ENCODE data around the gene PDIA6. TPM values are rescaled to one million over a fixed set of nuclear protein-coding genes. Genes with fewer than 3 reads are reported as not detected.

Gene PDIA6
- total and polyA plus RNA-seq, 9 of the 15 experiments (the other 6 are each of a cell fraction or from before 2014, with no cell fraction given) = 166 to 268 (median 229) TPM

GRCh38 chr2:10738192-10738591, 74.4 kb downstream of the PDIA6 start:
- Histone ChIP-seq H3K79me2 (ENCODE audit: control insufficient read depth, insufficient read depth, low read length) (no peaks in the 10 kb centered on the region), H3K4me1 (replicated peaks in 1 of 2; ENCODE audit: control insufficient read depth in 2 of 2, insufficient read depth in 2 of 2, low read length in 2 of 2) (no peaks in the 10 kb centered on the region; a peak in 1 of 5 replicates), H3K27ac (ENCODE audit: extremely low read depth, low read depth, low read length) (no peak overlapping the region), H2AFZ (ENCODE audit: low read depth, low read length) (no peak overlapping the region), H3K9me1 (ENCODE audit: control insufficient read depth, insufficient read depth, low read length) (peaks cover 3% of the 10 kb centered on the region), H3K9ac (ENCODE audit: insufficient read depth in 1 of 2, low read depth in 2 of 2, low read length in 2 of 2) (no peak overlapping the region), H3K27me3 (ENCODE audit: control insufficient read depth in 2 of 2, insufficient read depth in 2 of 2, low read length in 2 of 2) (peaks cover 41 to 75% of the 10 kb centered on the region in 2 experiments), H3K4me3 (no peak overlapping the region), H4K20me1 (replicated peaks; ENCODE audit: control insufficient read depth, insufficient read depth, low read length) (no peaks in the 10 kb centered on the region; the same call in 1 of the 2 replicates), H3K9me3 (replicated peaks; ENCODE audit: control insufficient read depth, insufficient read depth, low read depth, low read length) (no peaks in the 10 kb centered on the region), H3K4me2 (ENCODE audit: insufficient read depth, low read length) (no peak overlapping the region), H3K36me3 (ENCODE audit: control insufficient read depth, insufficient read depth, low read length) (no peaks in the 10 kb centered on the region)
- ChIA-PET POLR2A (no interaction called here), CTCF (ENCODE audit: low intra/inter-chr PET ratio) (no interaction called here)
- ATAC-seq (no peak), FAIRE-seq (no peak), DNase-seq (ENCODE audit: extremely low read depth in 1 of 4, low spot score in 3 of 4) (no peak)
- no TSS peak for BruUV-seq (replicated peaks)
- TF ChIP-seq ATF6 (CRISPR knock-in tag; IDR thresholded peaks at IDR 0.05) = no peak
- no peak for TF ChIP-seq FOXA3 (CRISPR knock-in tag; conservative IDR thresholded peaks at IDR 0.05 in 1 of 2, IDR thresholded peaks at IDR 0.05 in 1 of 2)
- TF ChIP-seq ARID1B (IDR thresholded peaks at IDR 0.05) = no peak
- 5% methylated on average over 6 of the region's 6 CpGs for WGBS (ENCODE audit: insufficient coverage, low coverage, missing lambda C conversion rate)
- in situ Hi-C loops (cut with MboI) (no loop called here), intact Hi-C loops (cut with micrococcal nuclease) (no loop called here)

GRCh38 chr2:10733980-10734379, 78.6 kb downstream of the PDIA6 start:
- H3K27me3 ChIP-seq (ENCODE audit: control insufficient read depth in 2 of 2, insufficient read depth in 2 of 2, low read length in 2 of 2) = peaks cover 24 to 67% of the 10 kb centered on the region in 2 experiments
- H2AFZ ChIP-seq (ENCODE audit: low read depth, low read length) = no peak overlapping the region
- no TSS peak for BruUV-seq (replicated peaks)
- no peak overlapping the region for H3K4me3 ChIP-seq
- DNase-seq (ENCODE audit: extremely low read depth in 1 of 4, low spot score in 3 of 4) (peak in 1 of 4 experiments; percentile 3), FAIRE-seq (no peak), ATAC-seq (no peak)
- H3K79me2 ChIP-seq (ENCODE audit: control insufficient read depth, insufficient read depth, low read length) = no peaks in the 10 kb centered on the region
- H3K36me3 ChIP-seq (ENCODE audit: control insufficient read depth, insufficient read depth, low read length) = no peaks in the 10 kb centered on the region
- 0% methylated on average over 5 of the region's 5 CpGs for WGBS (ENCODE audit: insufficient coverage, low coverage, missing lambda C conversion rate)
- H3K9me3 ChIP-seq (replicated peaks; ENCODE audit: control insufficient read depth, insufficient read depth, low read depth, low read length) = no peaks in the 10 kb centered on the region
- peaks cover 3% of the 10 kb centered on the region for H3K9me1 ChIP-seq (ENCODE audit: control insufficient read depth, insufficient read depth, low read length)
- no peaks in the 10 kb centered on the region; a peak in 1 of 5 replicates for H3K4me1 ChIP-seq (replicated peaks in 1 of 2; ENCODE audit: control insufficient read depth in 2 of 2, insufficient read depth in 2 of 2, low read length in 2 of 2)
- H3K27ac ChIP-seq (ENCODE audit: extremely low read depth, low read depth, low read length) = no peak overlapping the region
- intact Hi-C loops (cut with micrococcal nuclease) = no loop called here
- H4K20me1 ChIP-seq (replicated peaks; ENCODE audit: control insufficient read depth, insufficient read depth, low read length) = no peaks in the 10 kb centered on the region; the same call in 1 of the 2 replicates
- in situ Hi-C loops (cut with MboI) = no loop called here
- ChIA-PET POLR2A (interaction anchor here (1.2 to 1.7 kb wide), 3 partner anchors 10 to 15 kb away, joined by 3 to 5 read pairs (median 4); no protein-coding TSS in a partner anchor), CTCF (ENCODE audit: low intra/inter-chr PET ratio) (no interaction called here)
- H3K4me2 ChIP-seq (ENCODE audit: insufficient read depth, low read length) = no peak overlapping the region
- TF ChIP-seq PTTG1 (tag; IDR thresholded peaks at IDR 0.05; ENCODE audit: low read depth) = no peak
- TF ChIP-seq MIER1 (IDR thresholded peaks at IDR 0.05; ENCODE audit: low read depth) = no peak
- TF ChIP-seq SAP30 (IDR thresholded peaks at IDR 0.05; ENCODE audit: borderline replicate concordance, insufficient read depth, low read depth, low read length, poor library complexity, severe bottlenecking) = no peak
- no peak for TF ChIP-seq ATF4 (CRISPR knock-in tag; IDR thresholded peaks at IDR 0.05)
- peak; percentile 76 for TF ChIP-seq ZKSCAN1 (IDR thresholded peaks at IDR 0.05; ENCODE audit: low read depth, low read length)
- no peak overlapping the region for H3K9ac ChIP-seq (ENCODE audit: insufficient read depth in 1 of 2, low read depth in 2 of 2, low read length in 2 of 2)

Measured in K562 (cell line).